Measurements from ENCODE around the gene USP54.

- TF ChIP-seq KLF7 (tag by site-specific recombination; IDR thresholded peaks at IDR 0.05; ENCODE audit: borderline replicate concordance) = no peak
- no peak for TF ChIP-seq CTCF (tag by site-specific recombination; IDR thresholded peaks at IDR 0.05)
- no peak for TF ChIP-seq PBX3 (CRISPR knock-in tag; IDR thresholded peaks at IDR 0.05)
- TF ChIP-seq MYNN (tag by site-specific recombination; IDR thresholded peaks at IDR 0.05; ENCODE audit: borderline replicate concordance) = no peak
- no peak for TF ChIP-seq ZBTB49 (tag by site-specific recombination; IDR thresholded peaks at IDR 0.05; ENCODE audit: low read depth)
- no peak for TF ChIP-seq HOXA7 (CRISPR knock-in tag; IDR thresholded peaks at IDR 0.05; ENCODE audit: borderline replicate concordance)
- TF ChIP-seq SP2 (tag by site-specific recombination; IDR thresholded peaks at IDR 0.05) = no peak
- no peak for TF ChIP-seq ZNF18 (tag by site-specific recombination; IDR thresholded peaks at IDR 0.05)
- TF ChIP-seq ZNF274 (IDR thresholded peaks at IDR 0.05; ENCODE audit: low read length) = no peak
- no peak for TF ChIP-seq ZNF274 (tag by site-specific recombination; IDR thresholded peaks at IDR 0.05; ENCODE audit: borderline replicate concordance)
- TF ChIP-seq ZNF23 (tag by site-specific recombination; IDR thresholded peaks at IDR 0.05; ENCODE audit: borderline replicate concordance) = no peak
- TF ChIP-seq ZNF138 (tag by site-specific recombination; IDR thresholded peaks at IDR 0.05; ENCODE audit: borderline replicate concordance) = no peak
- TF ChIP-seq ZNF837 (tag by site-specific recombination; IDR thresholded peaks at IDR 0.05) = no peak
- TF ChIP-seq BCL6B (tag by site-specific recombination; IDR thresholded peaks at IDR 0.05) = no peak
- no peak for TF ChIP-seq ZNF473 (tag by site-specific recombination; IDR thresholded peaks at IDR 0.05)
Measured at GRCh38 chr10:73627300-73627699, 36.2 kb upstream of the USP54 start.

Measured in HEK293 (cell line).